Activated CD8-positive, alpha-beta memory T cell treated with anti-CD3 and anti-CD28 coated beads, Interleukin-2, amount 10 ng/mL, durations not matched to agents 7 days and 5 days (primary cell): ENCODE results near the gene ETS2. TPM values are rescaled to one million over a fixed set of nuclear protein-coding genes. Genes with fewer than 3 reads are reported as not detected.

Source experiments
- ATAC-seq: fragments of 150-1000 bp; cut with Tn5 transposase; one replicate; pipeline ENCODE4 v1.10.0; 2021; ENCODE audit warnings: moderate library complexity
- CTCF ChIA-PET: fragments of 350-600 bp; sonication (Branson Sonifier 250); formaldehyde crosslinking; loops from one replicate; lab custom pipeline; 2021; ENCODE audit warnings: antibody characterized with exemption; lab: Charles Lee
- DNase-seq: peaks from one replicate; pipeline ENCODE4 v3.0.0-alpha.2; 2020
- H3K27ac Mint-ChIP-seq: one replicate; pipeline ENCODE4 v1.8.0; 2021; ENCODE audit warnings: mild to moderate bottlenecking, mixed read lengths
- H3K27me3 Mint-ChIP-seq: one replicate; pipeline ENCODE4 v1.8.0; 2021; ENCODE audit warnings: mixed read lengths
- H3K36me3 Mint-ChIP-seq: one replicate; pipeline ENCODE4 v1.8.0; 2021; ENCODE audit warnings: mild to moderate bottlenecking, mixed read lengths
- H3K4me1 Mint-ChIP-seq: one replicate; pipeline ENCODE4 v1.8.0; 2021; ENCODE audit warnings: mixed read lengths
- H3K4me3 Mint-ChIP-seq: one replicate; pipeline ENCODE4 v1.8.0; 2021; ENCODE audit warnings: mild to moderate bottlenecking, moderate library complexity, mixed read lengths
- H3K9me3 Mint-ChIP-seq: one replicate; pipeline ENCODE4 v1.8.0; 2022; ENCODE audit warnings: low read depth, mixed read lengths
- total RNA-seq, 2 experiments: library from RNA; stranded (reverse); gene quantifications; one replicate each; pipeline ENCODE4 v1.2.3, GENCODE V29; 2021

ETS2 gene
- total RNA-seq, 2 experiments from 2014 or later = 13.0 to 33.5 TPM

GRCh38 chr21:38771536-38771935, 34.2 kb upstream of the ETS2 start:
- H3K4me1 Mint-ChIP-seq = peaks cover 41% of the 10 kb centered on the region
- no peak overlapping the region for H3K4me3 Mint-ChIP-seq
- H3K27me3 Mint-ChIP-seq = no peaks in the 10 kb centered on the region
- no peak overlapping the region for H3K27ac Mint-ChIP-seq
- H3K36me3 Mint-ChIP-seq = peaks cover 4% of the 10 kb centered on the region
- ATAC-seq (no peak), DNase-seq (no peak)
- H3K9me3 Mint-ChIP-seq = no peaks in the 10 kb centered on the region
- CTCF ChIA-PET = no interaction called here

GRCh38 chr21:38772646-38773045, 33.1 kb upstream of the ETS2 start:
- no peak for DNase-seq
- no peak for ATAC-seq
- CTCF ChIA-PET = no interaction called here
- H3K36me3 Mint-ChIP-seq = peaks cover 8% of the 10 kb centered on the region
- no peak overlapping the region for H3K27ac Mint-ChIP-seq
- no peak overlapping the region for H3K4me3 Mint-ChIP-seq
- no peaks in the 10 kb centered on the region for H3K9me3 Mint-ChIP-seq
- no peaks in the 10 kb centered on the region for H3K27me3 Mint-ChIP-seq
- H3K4me1 Mint-ChIP-seq = peaks cover 49% of the 10 kb centered on the region

GRCh38 chr21:38773099-38774061, 32.3 kb upstream of the ETS2 start:
- peak; percentile 24 for ATAC-seq
- Mint-ChIP-seq H3K4me1 (peaks cover 48% of the 10 kb centered on the region), H3K9me3 (no peaks in the 10 kb centered on the region), H3K27ac (no peak overlapping the region), H3K27me3 (no peaks in the 10 kb centered on the region), H3K36me3 (peaks cover 12% of the 10 kb centered on the region), H3K4me3 (no peak overlapping the region)
- CTCF ChIA-PET = no interaction called here
- DNase-seq = no peak

- no peak overlapping the region for H3K4me3 Mint-ChIP-seq
- H3K27me3 Mint-ChIP-seq = no peaks in the 10 kb centered on the region
- peaks cover 2% of the 10 kb centered on the region for H3K9me3 Mint-ChIP-seq
- H3K36me3 Mint-ChIP-seq = peaks cover 18% of the 10 kb centered on the region
- H3K4me1 Mint-ChIP-seq = peaks cover 42% of the 10 kb centered on the region
- H3K27ac Mint-ChIP-seq = no peak overlapping the region
- ATAC-seq (no peak), DNase-seq (no peak)
- CTCF ChIA-PET = no interaction called here
Observed at GRCh38 chr21:38774152-38774551, 31.6 kb upstream of the ETS2 start.

- CTCF ChIA-PET = no interaction called here
- Mint-ChIP-seq H3K27ac (no peak overlapping the region), H3K4me3 (no peak overlapping the region), H3K9me3 (peaks cover 2% of the 10 kb centered on the region), H3K27me3 (no peaks in the 10 kb centered on the region), H3K4me1 (peaks cover 38% of the 10 kb centered on the region), H3K36me3 (peaks cover 18% of the 10 kb centered on the region)
- ATAC-seq = no peak
- DNase-seq = no peak
Observed at GRCh38 chr21:38774586-38775285, 31.0 kb upstream of the ETS2 start.

- Mint-ChIP-seq H3K27ac (no peak overlapping the region), H3K9me3 (peaks cover 2% of the 10 kb centered on the region), H3K4me1 (peaks cover 45% of the 10 kb centered on the region), H3K36me3 (peaks cover 18% of the 10 kb centered on the region), H3K27me3 (no peaks in the 10 kb centered on the region), H3K4me3 (no peak overlapping the region)
- no peak for DNase-seq
- ATAC-seq = no peak
- CTCF ChIA-PET = no interaction called here
Observed at GRCh38 chr21:38775733-38776132, 30.0 kb upstream of the ETS2 start.

GRCh38 chr21:38777015-38777414, 28.7 kb upstream of the ETS2 start:
- CTCF ChIA-PET = no interaction called here
- ATAC-seq (no peak), DNase-seq (no peak)
- Mint-ChIP-seq H3K9me3 (peaks cover 7% of the 10 kb centered on the region), H3K27me3 (no peaks in the 10 kb centered on the region), H3K36me3 (peaks cover 27% of the 10 kb centered on the region), H3K4me3 (no peak overlapping the region), H3K27ac (no peak overlapping the region), H3K4me1 (peaks cover 52% of the 10 kb centered on the region)

GRCh38 chr21:38777531-38777930, 28.2 kb upstream of the ETS2 start:
- ATAC-seq (no peak), DNase-seq (peak; percentile 52)
- Mint-ChIP-seq H3K27ac (no peak overlapping the region), H3K4me3 (no peak overlapping the region), H3K36me3 (peaks cover 32% of the 10 kb centered on the region), H3K9me3 (peaks cover 12% of the 10 kb centered on the region), H3K4me1 (peaks cover 52% of the 10 kb centered on the region), H3K27me3 (no peaks in the 10 kb centered on the region)
- CTCF ChIA-PET = no interaction called here

GRCh38 chr21:38780879-38781278, 24.9 kb upstream of the ETS2 start:
- H3K27ac Mint-ChIP-seq = peak overlapping the region; percentile 79
- no peak for DNase-seq
- CTCF ChIA-PET = interaction anchor here (1.9 kb wide), 1 partner anchor 11 kb away, joined by 4 read pairs; no protein-coding TSS in a partner anchor
- peaks cover 40% of the 10 kb centered on the region for H3K4me1 Mint-ChIP-seq
- peaks cover 2% of the 10 kb centered on the region for H3K27me3 Mint-ChIP-seq
- peaks cover 38% of the 10 kb centered on the region for H3K36me3 Mint-ChIP-seq
- ATAC-seq = peak; percentile 74
- peaks cover 15% of the 10 kb centered on the region for H3K9me3 Mint-ChIP-seq
- H3K4me3 Mint-ChIP-seq = peak overlapping the region; percentile 14

GRCh38 chr21:38784458-38785266, 21.1 kb upstream of the ETS2 start:
- Mint-ChIP-seq H3K4me3 (no peak overlapping the region), H3K36me3 (peaks cover 20% of the 10 kb centered on the region), H3K4me1 (peaks cover 18% of the 10 kb centered on the region), H3K9me3 (peaks cover 14% of the 10 kb centered on the region), H3K27ac (no peak overlapping the region), H3K27me3 (peaks cover 2% of the 10 kb centered on the region)
- CTCF ChIA-PET = no interaction called here
- DNase-seq (no peak), ATAC-seq (no peak)

GRCh38 chr21:38785483-38785882, 20.2 kb upstream of the ETS2 start:
- Mint-ChIP-seq H3K4me1 (peaks cover 13% of the 10 kb centered on the region), H3K4me3 (no peak overlapping the region), H3K36me3 (peaks cover 20% of the 10 kb centered on the region), H3K9me3 (peaks cover 14% of the 10 kb centered on the region), H3K27me3 (peaks cover 2% of the 10 kb centered on the region), H3K27ac (no peak overlapping the region)
- DNase-seq (no peak), ATAC-seq (no peak)
- CTCF ChIA-PET = no interaction called here

GRCh38 chr21:38787016-38787415, 18.7 kb upstream of the ETS2 start:
- no peak for DNase-seq
- Mint-ChIP-seq H3K36me3 (peaks cover 12% of the 10 kb centered on the region), H3K4me1 (peaks cover 4% of the 10 kb centered on the region), H3K27ac (no peak overlapping the region), H3K27me3 (peaks cover 2% of the 10 kb centered on the region), H3K9me3 (peaks cover 8% of the 10 kb centered on the region), H3K4me3 (no peak overlapping the region)
- ATAC-seq = no peak
- CTCF ChIA-PET = no interaction called here
